ENCODE measurements around the gene NEK4.

DNA sequence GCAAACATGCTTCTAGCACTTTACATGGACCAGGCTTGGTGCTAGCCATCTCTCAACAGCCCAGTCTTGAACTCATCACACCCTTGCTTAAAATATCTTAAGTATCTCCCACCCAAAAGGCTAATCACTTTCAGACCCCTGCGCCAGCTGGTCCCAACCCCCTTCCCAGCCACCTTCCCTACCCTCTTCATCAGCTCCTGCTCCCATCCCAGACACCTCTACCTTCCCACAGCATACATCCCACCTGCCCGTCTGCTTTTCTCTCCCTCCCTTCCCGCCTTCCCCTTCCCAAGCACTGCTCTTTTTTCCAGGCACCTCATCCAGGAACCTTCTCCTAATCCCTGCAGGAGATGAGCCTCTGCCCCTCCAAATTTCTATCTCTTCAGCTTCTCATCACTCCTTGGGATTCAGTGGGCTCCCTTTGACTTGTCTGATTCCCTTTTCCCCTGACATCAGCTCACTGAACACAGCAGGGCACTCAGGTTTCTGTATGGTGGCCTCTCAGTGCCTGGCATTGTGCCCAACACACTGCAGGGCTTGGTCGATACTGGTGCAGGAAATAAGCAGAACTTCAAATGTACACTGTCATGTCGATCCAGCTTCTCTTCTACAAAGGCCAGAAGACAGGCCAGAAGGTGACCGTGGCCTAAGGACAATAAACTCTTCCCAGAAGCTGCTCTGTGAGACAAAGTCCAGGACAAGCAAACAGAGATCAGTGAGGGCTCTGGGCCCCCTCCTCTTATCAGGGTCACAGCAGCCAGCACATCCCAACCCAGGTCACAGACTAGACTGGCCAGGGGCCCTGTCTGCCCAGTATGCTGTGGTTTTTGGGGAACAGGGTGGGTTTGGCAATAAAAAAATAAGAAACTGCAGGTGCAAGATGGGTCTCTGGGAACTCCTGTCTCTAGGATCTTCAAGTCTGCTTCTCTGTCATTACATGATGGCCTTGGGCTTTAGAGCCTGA lies 4.4 kb upstream of the NEK4 start:
- TF ChIP-seq, protein P1, sequence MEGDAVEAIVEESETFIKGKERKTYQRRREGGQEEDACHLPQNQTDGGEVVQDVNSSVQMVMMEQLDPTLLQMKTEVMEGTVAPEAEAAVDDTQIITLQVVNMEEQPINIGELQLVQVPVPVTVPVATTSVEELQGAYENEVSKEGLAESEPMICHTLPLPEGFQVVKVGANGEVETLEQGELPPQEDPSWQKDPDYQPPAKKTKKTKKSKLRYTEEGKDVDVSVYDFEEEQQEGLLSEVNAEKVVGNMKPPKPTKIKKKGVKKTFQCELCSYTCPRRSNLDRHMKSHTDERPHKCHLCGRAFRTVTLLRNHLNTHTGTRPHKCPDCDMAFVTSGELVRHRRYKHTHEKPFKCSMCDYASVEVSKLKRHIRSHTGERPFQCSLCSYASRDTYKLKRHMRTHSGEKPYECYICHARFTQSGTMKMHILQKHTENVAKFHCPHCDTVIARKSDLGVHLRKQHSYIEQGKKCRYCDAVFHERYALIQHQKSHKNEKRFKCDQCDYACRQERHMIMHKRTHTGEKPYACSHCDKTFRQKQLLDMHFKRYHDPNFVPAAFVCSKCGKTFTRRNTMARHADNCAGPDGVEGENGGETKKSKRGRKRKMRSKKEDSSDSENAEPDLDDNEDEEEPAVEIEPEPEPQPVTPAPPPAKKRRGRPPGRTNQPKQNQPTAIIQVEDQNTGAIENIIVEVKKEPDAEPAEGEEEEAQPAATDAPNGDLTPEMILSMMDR (IDR thresholded peaks at IDR 0.05; ENCODE audit: low read length), result no peak
- no peak for TF ChIP-seq EZH2 (optimal IDR thresholded peaks at IDR 0.05; ENCODE audit: low read depth, low read length)

All from MM.1S (cell line).